ENCODE results near the gene UBTD1.

GRCh38 chr10:97608991-97609561 lies 110.4 kb downstream of the UBTD1 start:
- no peak for TF ChIP-seq POLR2A (IDR thresholded peaks at IDR 0.05)
- TF ChIP-seq CTCF (IDR thresholded peaks at IDR 0.05), result no peak
